Prostate gland (tissue), 2 donors: ENCODE results near the gene GAL3ST3.

Experiments used
- CTCF ChIP-seq, 4 experiments: fragments of 200-600 bp in 2 of 4; fragments of 450-650 bp in 2 of 4; sonication (generic) in 2 of 4; IDR thresholded peaks; 1 replicate in 3 of 4; 2 replicates in 1 of 4; pipeline ENCODE4 v1.5.1; 2016 to 2019; ENCODE audit warnings: antibody characterized with exemption in 4 of 4, mild to moderate bottlenecking in 2 of 4, moderate library complexity in 2 of 4
- POLR2A ChIP-seq: fragments of 450-650 bp; IDR thresholded peaks from one replicate; pipeline ENCODE4 v1.6.1; 2016; ENCODE audit warnings: antibody characterized with exemption, mild to moderate bottlenecking

DNA sequence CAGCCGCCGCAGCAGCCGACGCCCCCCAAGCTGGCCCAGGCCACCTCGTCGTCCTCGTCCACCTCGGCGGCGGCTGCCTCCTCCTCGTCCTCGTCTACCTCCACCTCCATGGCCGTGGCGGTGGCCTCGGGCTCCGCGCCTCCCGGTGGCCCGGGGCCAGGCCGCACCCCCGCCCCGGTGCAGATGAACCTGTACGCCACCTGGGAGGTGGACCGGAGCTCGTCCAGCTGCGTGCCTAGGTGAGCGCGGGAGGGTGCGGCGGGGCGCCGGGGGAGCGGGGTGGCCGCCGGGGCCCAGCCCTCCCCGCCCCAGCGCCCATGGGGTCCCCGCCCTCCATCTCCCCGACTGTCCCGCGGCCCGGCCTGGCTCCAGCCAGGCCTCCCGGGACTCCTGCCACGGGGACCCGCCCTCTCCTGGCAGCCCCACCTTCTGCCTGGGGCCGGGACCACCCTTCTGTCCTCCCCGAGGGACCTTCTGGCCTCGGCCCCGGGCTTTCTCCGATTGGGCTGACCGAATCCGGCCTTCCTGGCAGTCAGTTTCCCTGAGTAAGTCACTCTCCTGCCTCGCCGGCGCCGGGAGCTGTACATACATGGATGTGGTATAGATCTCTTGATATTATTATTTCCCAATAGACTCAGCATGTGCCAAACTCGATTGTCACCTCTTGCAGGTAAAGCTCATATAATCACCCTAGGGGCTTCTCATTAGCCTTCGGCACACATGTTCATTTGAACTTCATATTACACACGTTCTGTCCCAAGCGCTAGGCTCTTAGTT, 21.8 kb upstream of the GAL3ST3 start:
- TF ChIP-seq CTCF (IDR thresholded peaks at IDR 0.05), result no peak
- no peak for TF ChIP-seq POLR2A
